ENCODE results near the gene SRSF11.
A peak's percentile ranks its signal among the peaks of the same experiment; 100 is the strongest.
"Not testable (repeated sequence)": the region's sequence is repeated elsewhere in the genome, so short reads cannot be mapped to it uniquely, and the experiment has no call there.

The SRSF11 gene

DNA sequence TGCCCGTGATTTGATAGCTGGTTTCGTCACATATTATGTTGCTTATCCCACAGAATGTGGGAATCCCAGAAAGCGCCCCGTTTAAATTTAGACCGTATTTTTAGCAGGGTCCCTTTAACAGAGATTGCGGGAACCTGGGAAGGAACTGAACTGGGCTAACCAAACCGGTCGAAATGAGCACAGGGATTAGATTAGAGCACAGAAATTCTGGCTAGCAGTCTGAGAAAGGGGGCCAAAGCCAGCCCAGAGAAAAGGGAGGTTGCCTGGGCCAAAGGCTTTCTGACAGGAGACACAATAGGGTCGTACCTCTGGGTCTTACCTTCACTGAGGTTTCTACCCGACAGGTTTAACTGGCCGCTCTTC is 16.1 kb upstream of the SRSF11 start:
- Mint-ChIP-seq H3K36me3 (ENCODE audit: insufficient read depth) (peaks cover 26% of the 10 kb centered on the region), H3K4me1 (peaks cover 65% of the 10 kb centered on the region), H3K9me3 (no peaks in the 10 kb centered on the region), H3K4me3 (peak overlapping the region; percentile 96), H3K27me3 (no peaks in the 10 kb centered on the region), H3K27ac (ENCODE audit: low read depth) (peak overlapping the region; percentile 99)
- ATAC-seq (replicated peaks; ENCODE audit: extremely low read depth, poor library complexity, severe bottlenecking) (no peak), DNase-seq (ENCODE audit: low spot score in 2 of 2) (no peak)

DNA sequence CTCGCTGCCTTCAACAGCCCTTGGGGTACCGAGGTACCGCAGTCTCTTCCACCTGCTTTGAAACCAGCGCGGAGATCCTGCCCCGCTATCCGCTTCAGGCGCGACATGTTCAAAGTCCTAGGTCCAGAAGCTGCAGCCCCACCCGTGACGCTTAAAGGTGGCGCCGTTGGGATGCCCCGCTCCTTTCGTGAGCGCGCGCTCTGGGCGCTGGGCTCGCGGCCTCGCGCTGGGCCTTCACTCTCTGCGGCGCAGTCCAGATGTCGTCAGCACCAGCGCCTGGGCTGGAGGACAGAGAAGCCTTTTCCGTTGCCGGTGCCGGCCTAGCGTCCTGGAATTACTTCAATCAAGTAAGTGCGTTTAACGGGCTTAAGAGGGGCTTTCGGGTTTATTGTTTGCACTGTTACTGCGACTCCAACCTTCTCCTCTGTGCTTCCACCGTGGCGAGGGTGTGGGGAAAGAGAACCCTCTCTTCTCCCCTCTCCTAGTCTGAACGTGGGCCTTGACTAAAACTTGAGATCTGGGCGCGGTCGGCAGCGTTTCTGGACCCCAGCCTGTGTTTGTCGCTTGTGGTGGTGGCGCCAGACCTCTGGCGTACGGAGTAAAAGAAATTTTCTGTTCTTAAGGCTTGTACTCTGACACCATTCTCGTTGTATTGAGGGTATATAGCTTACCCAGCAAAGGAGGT is 15.6 kb upstream of the SRSF11 start, which contains the start of gene LRRC40:
Gene LRRC40 (minus strand): TSS at position 146 of the 685 bp plus-strand sequence. CDS start 39 bp downstream, at position 107.
- peak; percentile 89 for ATAC-seq (replicated peaks; ENCODE audit: extremely low read depth, poor library complexity, severe bottlenecking)
- Mint-ChIP-seq H3K4me1 (peaks cover 62% of the 10 kb centered on the region), H3K4me3 (peak within 1 kb of the TSS; percentile 96), H3K27me3 (no peaks in the 10 kb centered on the region), H3K36me3 (ENCODE audit: insufficient read depth) (peaks cover 26% of the 10 kb centered on the region), H3K9me3 (no peaks in the 10 kb centered on the region), H3K27ac (ENCODE audit: low read depth) (peak within 1 kb of the TSS; percentile 99)
- peak; percentile 96 to 97 for DNase-seq (ENCODE audit: low spot score in 2 of 2)

DNA sequence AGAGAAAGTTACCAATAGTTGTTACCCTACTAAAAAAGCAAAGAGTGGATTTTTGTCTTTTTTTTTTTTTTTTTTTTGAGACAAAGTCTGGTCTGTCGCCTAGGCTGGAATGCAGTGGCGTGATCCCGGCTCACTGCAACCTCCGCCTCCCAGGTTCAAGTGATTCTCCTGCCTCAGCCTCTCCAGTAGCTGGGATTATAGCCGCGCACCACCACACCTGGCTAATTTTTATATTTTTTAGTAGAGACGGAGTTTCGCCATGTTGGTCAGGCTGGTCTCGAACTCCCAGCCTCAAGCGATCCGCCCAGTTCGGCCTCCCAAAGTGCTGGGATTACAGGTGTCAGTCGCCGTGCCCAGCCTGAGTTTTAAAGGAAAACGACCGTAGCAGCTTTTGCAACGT is 14.3 kb upstream of the SRSF11 start:
- Mint-ChIP-seq H3K27ac (ENCODE audit: low read depth) (peak overlapping the region; percentile 99), H3K4me3 (peak overlapping the region; percentile 96), H3K4me1 (peaks cover 57% of the 10 kb centered on the region), H3K36me3 (ENCODE audit: insufficient read depth) (peaks cover 24% of the 10 kb centered on the region)
- H3K27me3 Mint-ChIP-seq; DNase-seq (ENCODE audit: low spot score in 2 of 2); H3K9me3 Mint-ChIP-seq; ATAC-seq (replicated peaks; ENCODE audit: extremely low read depth, poor library complexity, severe bottlenecking): not testable (repeated sequence)

DNA sequence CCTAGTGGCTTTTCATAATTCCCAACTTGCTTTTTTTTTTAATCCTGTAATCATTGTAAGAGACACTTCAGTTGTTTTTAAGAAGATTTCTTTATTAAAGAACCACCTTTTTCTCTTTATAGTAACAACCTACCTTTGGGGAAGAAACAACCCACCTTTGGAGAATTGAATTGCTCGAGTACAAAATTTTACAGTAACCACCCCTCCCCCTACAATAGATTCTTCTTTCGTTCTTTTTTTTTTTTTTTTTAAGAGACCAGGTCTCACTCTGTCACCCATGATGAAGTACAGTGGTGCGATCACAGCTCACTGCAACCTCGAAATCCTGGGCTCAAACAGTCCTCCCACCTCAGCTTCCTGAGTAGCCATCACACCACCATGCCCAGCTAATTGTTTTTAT is 13.7 kb upstream of the SRSF11 start:
- peak overlapping the region; percentile 99 for H3K27ac Mint-ChIP-seq (ENCODE audit: low read depth)
- no peak for ATAC-seq (replicated peaks; ENCODE audit: extremely low read depth, poor library complexity, severe bottlenecking)

DNA sequence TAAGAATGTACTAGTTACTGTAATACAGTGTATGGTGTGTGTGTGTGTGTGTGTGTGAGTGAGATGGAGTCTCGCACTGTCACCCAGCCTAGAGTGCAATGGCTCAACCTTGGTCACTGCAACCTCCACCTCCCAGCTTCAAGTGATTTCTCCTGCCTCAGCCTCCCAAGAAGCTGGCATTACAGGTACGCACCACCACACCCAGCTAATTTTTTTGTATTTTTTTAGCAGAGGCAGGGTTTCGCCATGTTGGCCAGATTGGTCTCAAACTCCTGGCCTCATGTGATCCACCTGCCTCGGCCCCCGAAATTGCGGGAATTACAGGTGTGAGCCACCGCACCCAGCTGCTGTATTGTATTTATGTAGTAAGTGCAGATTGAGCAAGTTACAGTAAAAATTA is 12.9 kb upstream of the SRSF11 start:
- Mint-ChIP-seq H3K36me3 (ENCODE audit: insufficient read depth) (peaks cover 28% of the 10 kb centered on the region), H3K27ac (ENCODE audit: low read depth) (no peak overlapping the region), H3K4me1 (peaks cover 55% of the 10 kb centered on the region), H3K4me3 (no peak overlapping the region), H3K27me3 (no peaks in the 10 kb centered on the region), H3K9me3 (no peaks in the 10 kb centered on the region)
- ATAC-seq (replicated peaks; ENCODE audit: extremely low read depth, poor library complexity, severe bottlenecking): no peak
- DNase-seq (ENCODE audit: low spot score in 2 of 2): no peak

More for the DNA sequence above, 13.7 kb upstream of the SRSF11 start:
- H3K27me3 Mint-ChIP-seq: no peaks in the 10 kb centered on the region
- H3K4me1 Mint-ChIP-seq: peaks cover 54% of the 10 kb centered on the region
- H3K36me3 Mint-ChIP-seq (ENCODE audit: insufficient read depth): peaks cover 27% of the 10 kb centered on the region
- H3K4me3 Mint-ChIP-seq: peak overlapping the region; percentile 96
- DNase-seq (ENCODE audit: low spot score in 2 of 2): no peak
- H3K9me3 Mint-ChIP-seq: no peaks in the 10 kb centered on the region

DNA sequence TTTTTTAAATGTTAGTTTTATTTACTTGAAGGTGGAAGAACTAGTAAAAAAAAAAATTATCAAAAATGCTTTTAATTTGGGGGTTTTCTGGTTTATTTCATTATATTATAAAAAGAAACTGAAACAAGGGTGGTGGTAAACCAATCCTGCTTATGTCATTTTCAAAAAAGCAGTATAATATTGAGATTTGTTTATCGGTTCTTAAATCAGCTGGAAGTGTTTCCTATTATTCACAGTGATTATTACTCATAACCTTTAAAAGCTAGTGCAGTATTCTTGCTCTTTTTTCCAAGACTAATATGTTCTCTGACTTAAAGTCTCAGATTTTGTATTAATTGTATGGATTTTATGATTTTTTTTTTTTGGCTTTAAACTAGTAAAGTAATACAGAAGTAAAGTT is 10.4 kb upstream of the SRSF11 start:
- Mint-ChIP-seq H3K36me3 (ENCODE audit: insufficient read depth) (peaks cover 21% of the 10 kb centered on the region), H3K4me1 (peaks cover 30% of the 10 kb centered on the region), H3K27me3 (no peaks in the 10 kb centered on the region), H3K27ac (ENCODE audit: low read depth) (no peak overlapping the region), H3K4me3 (no peak overlapping the region), H3K9me3 (no peaks in the 10 kb centered on the region)
- no peak for DNase-seq (ENCODE audit: low spot score in 2 of 2)
- no peak for ATAC-seq (replicated peaks; ENCODE audit: extremely low read depth, poor library complexity, severe bottlenecking)

DNA sequence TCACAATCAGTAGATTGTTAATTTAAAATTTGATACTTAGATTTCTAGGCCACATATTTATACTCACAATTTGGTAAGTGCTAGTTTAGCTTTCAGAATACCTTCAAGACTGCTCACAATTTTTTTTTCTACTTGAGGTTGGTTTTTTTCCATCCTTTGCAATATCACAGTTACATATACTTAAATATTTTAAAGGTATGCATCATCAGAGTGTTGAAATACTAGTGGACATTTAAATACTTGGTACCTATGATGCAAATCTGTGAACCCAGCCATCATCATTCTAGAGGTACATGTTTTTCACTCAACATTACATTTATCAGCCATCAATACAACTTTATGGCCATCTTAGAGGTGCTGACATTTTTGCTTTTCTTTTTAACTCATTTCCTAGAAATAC is 9.6 kb upstream of the SRSF11 start:
- H3K27me3 Mint-ChIP-seq: no peaks in the 10 kb centered on the region
- DNase-seq (ENCODE audit: low spot score in 2 of 2) (no peak), ATAC-seq (replicated peaks; ENCODE audit: extremely low read depth, poor library complexity, severe bottlenecking) (no peak)
- no peaks in the 10 kb centered on the region for H3K9me3 Mint-ChIP-seq
- H3K27ac Mint-ChIP-seq (ENCODE audit: low read depth): no peak overlapping the region
- peaks cover 29% of the 10 kb centered on the region for H3K4me1 Mint-ChIP-seq
- H3K36me3 Mint-ChIP-seq (ENCODE audit: insufficient read depth): peaks cover 21% of the 10 kb centered on the region
- no peak overlapping the region for H3K4me3 Mint-ChIP-seq

DNA sequence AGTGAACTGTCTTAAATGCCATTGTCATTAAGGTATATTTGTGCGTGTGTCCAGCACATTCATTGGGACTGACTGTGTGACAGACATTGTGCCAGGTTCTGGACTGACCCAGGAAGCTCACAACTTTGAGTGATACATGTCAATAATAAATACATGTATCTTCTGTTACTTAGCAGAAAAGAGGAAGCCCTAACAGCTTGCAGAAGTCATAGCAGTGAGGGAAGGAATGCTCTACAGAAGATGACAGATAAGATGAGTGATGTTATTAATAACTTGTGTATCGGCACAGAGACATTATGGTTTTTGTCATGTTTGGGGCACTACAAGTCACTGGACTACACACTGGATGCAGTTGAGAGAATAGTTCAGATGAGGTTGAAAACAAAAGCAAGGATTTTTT is 1.2 kb upstream of the SRSF11 start:
- H3K27ac Mint-ChIP-seq (ENCODE audit: low read depth): peak overlapping the region; percentile 98
- H3K27me3 Mint-ChIP-seq: no peaks in the 10 kb centered on the region
- H3K4me3 Mint-ChIP-seq: peak overlapping the region; percentile 44
- peaks cover 31% of the 10 kb centered on the region for H3K4me1 Mint-ChIP-seq
- peaks cover 42% of the 10 kb centered on the region for H3K36me3 Mint-ChIP-seq (ENCODE audit: insufficient read depth)
- no peak for DNase-seq (ENCODE audit: low spot score in 2 of 2)
- H3K9me3 Mint-ChIP-seq: no peaks in the 10 kb centered on the region
- ATAC-seq (replicated peaks; ENCODE audit: extremely low read depth, poor library complexity, severe bottlenecking): no peak

DNA sequence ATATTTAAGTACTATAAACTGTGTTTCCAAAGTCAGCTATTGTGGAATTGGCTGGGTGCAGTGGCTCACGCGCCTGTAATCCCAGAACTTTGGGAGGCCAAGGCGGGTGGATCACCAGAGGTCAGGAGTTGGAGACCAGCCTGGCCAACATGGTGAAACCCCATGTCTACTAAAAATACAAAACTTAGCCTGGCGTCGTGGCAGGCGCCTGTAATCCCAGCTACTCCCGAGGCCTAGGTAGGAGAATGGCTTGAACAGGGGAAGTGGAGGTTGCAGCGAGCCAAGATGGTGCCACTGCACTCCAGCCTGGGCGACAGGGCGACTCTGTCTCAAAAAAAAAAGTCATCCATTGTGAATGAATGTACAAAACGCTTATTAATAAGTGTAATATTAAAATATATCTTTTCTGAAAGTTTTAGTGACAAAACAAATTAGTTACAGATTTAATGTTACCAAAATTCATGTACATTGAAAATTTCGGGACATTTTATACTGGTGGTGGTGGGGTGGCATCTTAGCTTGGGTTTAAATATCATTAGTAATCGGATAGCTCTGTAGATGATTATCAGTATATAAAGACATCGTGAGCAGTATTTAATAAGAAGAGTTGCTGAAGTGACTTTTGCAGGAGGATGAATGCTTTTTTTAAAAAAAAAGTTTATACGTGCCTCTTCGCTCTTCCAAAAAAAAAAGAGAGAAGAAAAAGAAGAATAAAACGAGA is 503 bp upstream of the SRSF11 start:
- H3K4me1 Mint-ChIP-seq: peaks cover 31% of the 10 kb centered on the region
- H3K9me3 Mint-ChIP-seq: no peaks in the 10 kb centered on the region
- DNase-seq (ENCODE audit: low spot score in 2 of 2) (no peak), ATAC-seq (replicated peaks; ENCODE audit: extremely low read depth, poor library complexity, severe bottlenecking) (no peak)
- H3K36me3 Mint-ChIP-seq (ENCODE audit: insufficient read depth): peaks cover 39% of the 10 kb centered on the region
- H3K27ac Mint-ChIP-seq (ENCODE audit: low read depth): peak overlapping the region; percentile 98
- peak overlapping the region; percentile 87 for H3K4me3 Mint-ChIP-seq
- no peaks in the 10 kb centered on the region for H3K27me3 Mint-ChIP-seq

DNA sequence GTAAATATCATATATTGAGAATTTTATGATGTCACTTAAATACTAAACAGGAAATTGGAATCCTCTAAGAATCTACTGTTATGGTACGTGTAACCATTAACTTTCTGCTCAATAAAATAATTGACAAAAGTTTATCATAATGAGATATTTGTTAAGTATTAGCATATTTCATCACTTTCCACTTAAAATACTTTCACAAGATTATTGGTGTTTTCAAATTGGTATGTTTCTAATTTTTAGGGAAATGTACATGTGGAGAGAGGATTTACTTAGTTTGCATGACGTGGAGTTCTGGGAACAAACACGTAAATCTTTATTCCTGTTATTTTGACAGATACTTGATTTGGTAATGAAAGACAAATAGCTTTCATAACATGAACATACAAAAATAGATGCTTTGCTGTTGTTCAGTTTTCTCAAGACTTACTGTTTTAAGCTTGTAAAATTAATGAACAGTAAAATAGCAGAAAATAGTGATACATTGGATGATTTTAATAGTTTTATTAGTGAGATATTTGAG is 1.6 kb downstream of the SRSF11 start:
- no peak for ATAC-seq (replicated peaks; ENCODE audit: extremely low read depth, poor library complexity, severe bottlenecking)
- Mint-ChIP-seq H3K4me1 (peaks cover 43% of the 10 kb centered on the region), H3K36me3 (ENCODE audit: insufficient read depth) (peaks cover 31% of the 10 kb centered on the region), H3K4me3 (peak overlapping the region; percentile 87), H3K27me3 (no peaks in the 10 kb centered on the region), H3K27ac (ENCODE audit: low read depth) (peak overlapping the region; percentile 98), H3K9me3 (no peaks in the 10 kb centered on the region)
- DNase-seq (ENCODE audit: low spot score in 2 of 2): no peak

DNA sequence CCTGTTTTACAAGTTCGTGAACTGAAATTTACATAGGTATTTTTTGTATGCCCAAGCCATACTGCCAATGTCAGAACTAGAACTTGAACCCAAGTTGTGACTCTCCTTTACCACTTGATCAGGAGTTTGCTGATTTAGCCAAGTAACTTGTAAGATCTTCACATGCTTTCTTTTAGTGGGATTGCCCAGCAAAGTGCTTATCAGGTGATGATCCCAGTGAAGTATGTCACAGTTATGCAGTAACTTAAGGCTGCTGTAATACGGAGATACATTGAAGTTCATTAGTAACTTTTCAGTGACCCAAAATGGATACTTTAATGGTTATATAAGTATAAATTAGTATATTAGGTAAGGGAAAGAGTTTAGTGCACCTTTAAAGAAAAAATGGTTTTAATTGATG is 3.8 kb downstream of the SRSF11 start:
- Mint-ChIP-seq H3K27ac (ENCODE audit: low read depth) (no peak overlapping the region), H3K9me3 (no peaks in the 10 kb centered on the region), H3K27me3 (no peaks in the 10 kb centered on the region), H3K4me3 (no peak overlapping the region), H3K4me1 (peaks cover 50% of the 10 kb centered on the region), H3K36me3 (ENCODE audit: insufficient read depth) (peaks cover 37% of the 10 kb centered on the region)
- ATAC-seq (replicated peaks; ENCODE audit: extremely low read depth, poor library complexity, severe bottlenecking) (no peak), DNase-seq (ENCODE audit: low spot score in 2 of 2) (no peak)

DNA sequence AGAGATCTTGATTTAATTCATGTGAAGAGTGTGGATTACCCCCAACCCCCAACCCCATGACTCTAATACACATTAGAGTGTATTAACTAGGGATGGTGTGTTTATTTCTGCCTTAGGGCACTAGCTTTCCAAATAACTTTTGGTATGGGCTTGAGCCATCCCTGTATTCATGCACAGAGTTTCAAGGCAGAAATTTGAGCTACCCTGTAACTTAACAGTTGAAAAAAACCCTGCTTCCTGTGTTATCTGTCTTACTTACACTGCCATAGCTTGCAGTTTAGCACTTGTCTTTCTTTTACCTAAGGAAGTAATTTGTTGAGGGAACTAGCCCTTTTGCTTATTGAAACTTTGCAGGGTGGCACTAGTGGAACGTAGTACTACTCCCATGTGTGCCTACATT is 6.3 kb downstream of the SRSF11 start:
- Mint-ChIP-seq H3K9me3 (no peaks in the 10 kb centered on the region), H3K27ac (ENCODE audit: low read depth) (no peak overlapping the region), H3K36me3 (ENCODE audit: insufficient read depth) (peaks cover 46% of the 10 kb centered on the region), H3K4me1 (peaks cover 48% of the 10 kb centered on the region), H3K27me3 (no peaks in the 10 kb centered on the region), H3K4me3 (no peak overlapping the region)
- ATAC-seq (replicated peaks; ENCODE audit: extremely low read depth, poor library complexity, severe bottlenecking) (peak; percentile 79), DNase-seq (ENCODE audit: low spot score in 2 of 2) (no peak)

DNA sequence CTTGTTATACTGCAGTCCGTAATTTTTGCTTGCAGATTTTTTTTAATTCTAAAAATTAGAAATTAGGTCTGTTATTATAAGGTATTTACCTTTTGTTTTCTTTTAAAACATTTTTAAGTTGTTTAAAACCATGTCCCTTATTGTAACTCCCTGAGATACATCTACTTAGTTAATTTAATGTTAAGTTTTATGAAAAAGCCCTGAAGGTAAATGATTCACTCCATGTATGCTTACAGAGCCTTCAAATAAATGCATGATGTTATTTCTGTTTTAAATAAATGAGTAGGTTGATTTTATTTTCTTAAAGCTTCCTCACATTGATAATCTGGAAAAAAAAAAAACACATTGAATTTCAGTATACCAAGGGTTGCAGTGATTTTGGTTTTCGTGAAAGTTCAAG is 7.5 kb downstream of the SRSF11 start:
- Mint-ChIP-seq H3K9me3 (no peaks in the 10 kb centered on the region), H3K27ac (ENCODE audit: low read depth) (no peak overlapping the region), H3K4me3 (no peak overlapping the region), H3K4me1 (peaks cover 41% of the 10 kb centered on the region), H3K27me3 (no peaks in the 10 kb centered on the region), H3K36me3 (ENCODE audit: insufficient read depth) (peaks cover 52% of the 10 kb centered on the region)
- no peak for DNase-seq (ENCODE audit: low spot score in 2 of 2)
- no peak for ATAC-seq (replicated peaks; ENCODE audit: extremely low read depth, poor library complexity, severe bottlenecking)

All from central memory CD8-positive, alpha-beta T cell (primary cell).